Measurements from ENCODE around the gene PAX5.

DNA sequence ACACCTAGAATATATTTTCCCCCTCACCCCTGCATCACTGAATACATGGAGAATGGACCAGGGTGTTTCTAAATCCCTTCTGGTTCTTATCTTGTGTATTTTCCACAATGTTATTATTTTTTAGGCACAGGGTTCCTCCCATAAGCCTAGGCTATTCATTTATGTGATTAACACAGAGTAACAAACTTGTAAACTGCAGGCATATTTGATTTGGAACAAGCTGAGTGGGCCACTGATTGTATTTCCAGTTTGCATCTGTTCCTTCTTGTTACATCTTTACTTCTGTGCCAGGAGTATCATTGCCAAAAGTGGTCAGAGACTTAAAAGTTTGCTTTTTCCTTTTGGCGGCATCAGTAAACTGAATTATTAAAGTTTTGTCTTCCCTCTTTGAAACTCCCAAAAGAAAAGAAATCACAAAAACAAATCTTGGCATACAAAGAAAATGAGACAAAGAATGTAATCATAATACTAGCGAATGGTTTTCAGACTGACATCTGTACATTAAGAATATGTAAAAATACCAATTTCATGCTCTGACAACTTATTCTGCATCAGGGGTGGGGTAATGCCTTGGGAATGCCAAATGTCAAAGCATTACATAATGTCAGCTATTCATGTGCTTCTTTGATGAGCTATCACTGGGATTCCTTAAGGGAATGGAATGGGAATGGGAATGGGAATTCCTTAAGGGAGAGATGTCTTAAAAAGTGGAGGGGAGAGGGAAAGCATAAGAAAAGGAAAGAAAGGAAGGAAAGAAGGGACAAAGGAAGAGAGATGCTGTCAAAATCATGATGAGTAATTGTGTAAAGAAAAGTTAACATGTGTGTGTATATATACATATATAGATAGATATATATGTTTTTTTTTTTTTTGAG is 22.2 kb upstream of the PAX5 start:
- TF ChIP-seq, protein P1, sequence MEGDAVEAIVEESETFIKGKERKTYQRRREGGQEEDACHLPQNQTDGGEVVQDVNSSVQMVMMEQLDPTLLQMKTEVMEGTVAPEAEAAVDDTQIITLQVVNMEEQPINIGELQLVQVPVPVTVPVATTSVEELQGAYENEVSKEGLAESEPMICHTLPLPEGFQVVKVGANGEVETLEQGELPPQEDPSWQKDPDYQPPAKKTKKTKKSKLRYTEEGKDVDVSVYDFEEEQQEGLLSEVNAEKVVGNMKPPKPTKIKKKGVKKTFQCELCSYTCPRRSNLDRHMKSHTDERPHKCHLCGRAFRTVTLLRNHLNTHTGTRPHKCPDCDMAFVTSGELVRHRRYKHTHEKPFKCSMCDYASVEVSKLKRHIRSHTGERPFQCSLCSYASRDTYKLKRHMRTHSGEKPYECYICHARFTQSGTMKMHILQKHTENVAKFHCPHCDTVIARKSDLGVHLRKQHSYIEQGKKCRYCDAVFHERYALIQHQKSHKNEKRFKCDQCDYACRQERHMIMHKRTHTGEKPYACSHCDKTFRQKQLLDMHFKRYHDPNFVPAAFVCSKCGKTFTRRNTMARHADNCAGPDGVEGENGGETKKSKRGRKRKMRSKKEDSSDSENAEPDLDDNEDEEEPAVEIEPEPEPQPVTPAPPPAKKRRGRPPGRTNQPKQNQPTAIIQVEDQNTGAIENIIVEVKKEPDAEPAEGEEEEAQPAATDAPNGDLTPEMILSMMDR (IDR thresholded peaks at IDR 0.05): no peak
- TF ChIP-seq CEBPB (IDR thresholded peaks at IDR 0.05) (no peak), NR3C1 (IDR thresholded peaks at IDR 0.05) (no peak), JUNB (IDR thresholded peaks at IDR 0.05) (no peak), POLR2A (IDR thresholded peaks at IDR 0.05; ENCODE audit: low read length) (no peak), EHMT2 (IDR thresholded peaks at IDR 0.05; ENCODE audit: low read depth) (no peak)
- TF ChIP-seq, protein P2, sequence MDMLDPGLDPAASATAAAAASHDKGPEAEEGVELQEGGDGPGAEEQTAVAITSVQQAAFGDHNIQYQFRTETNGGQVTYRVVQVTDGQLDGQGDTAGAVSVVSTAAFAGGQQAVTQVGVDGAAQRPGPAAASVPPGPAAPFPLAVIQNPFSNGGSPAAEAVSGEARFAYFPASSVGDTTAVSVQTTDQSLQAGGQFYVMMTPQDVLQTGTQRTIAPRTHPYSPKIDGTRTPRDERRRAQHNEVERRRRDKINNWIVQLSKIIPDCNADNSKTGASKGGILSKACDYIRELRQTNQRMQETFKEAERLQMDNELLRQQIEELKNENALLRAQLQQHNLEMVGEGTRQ (IDR thresholded peaks at IDR 0.05): no peak

Data from A549 (cell line).